ENCODE measurements around the gene KCNQ4.

DNA sequence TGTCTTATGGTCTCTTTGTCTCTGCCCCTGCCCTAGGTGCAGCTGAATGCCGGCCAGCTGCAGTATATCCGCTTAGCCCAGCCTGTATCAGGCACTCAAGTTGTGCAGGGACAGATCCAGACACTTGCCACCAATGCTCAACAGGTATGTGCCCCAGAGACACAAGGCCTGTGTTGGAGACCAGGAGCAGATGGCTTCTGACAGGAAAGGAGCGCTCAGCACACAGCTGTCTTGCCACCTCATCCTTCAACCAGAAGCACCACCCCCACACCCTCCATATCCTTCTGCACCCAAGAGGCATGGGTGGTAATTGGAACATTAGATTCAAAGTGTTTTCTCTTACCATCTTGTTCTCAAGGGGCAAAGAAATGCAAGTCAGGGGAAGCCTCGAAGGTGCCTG, 17.0 kb upstream of the KCNQ4 start:
- TF ChIP-seq, protein P1, sequence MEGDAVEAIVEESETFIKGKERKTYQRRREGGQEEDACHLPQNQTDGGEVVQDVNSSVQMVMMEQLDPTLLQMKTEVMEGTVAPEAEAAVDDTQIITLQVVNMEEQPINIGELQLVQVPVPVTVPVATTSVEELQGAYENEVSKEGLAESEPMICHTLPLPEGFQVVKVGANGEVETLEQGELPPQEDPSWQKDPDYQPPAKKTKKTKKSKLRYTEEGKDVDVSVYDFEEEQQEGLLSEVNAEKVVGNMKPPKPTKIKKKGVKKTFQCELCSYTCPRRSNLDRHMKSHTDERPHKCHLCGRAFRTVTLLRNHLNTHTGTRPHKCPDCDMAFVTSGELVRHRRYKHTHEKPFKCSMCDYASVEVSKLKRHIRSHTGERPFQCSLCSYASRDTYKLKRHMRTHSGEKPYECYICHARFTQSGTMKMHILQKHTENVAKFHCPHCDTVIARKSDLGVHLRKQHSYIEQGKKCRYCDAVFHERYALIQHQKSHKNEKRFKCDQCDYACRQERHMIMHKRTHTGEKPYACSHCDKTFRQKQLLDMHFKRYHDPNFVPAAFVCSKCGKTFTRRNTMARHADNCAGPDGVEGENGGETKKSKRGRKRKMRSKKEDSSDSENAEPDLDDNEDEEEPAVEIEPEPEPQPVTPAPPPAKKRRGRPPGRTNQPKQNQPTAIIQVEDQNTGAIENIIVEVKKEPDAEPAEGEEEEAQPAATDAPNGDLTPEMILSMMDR (IDR thresholded peaks at IDR 0.05; ENCODE audit: poor library complexity, severe bottlenecking), result no peak
- TF ChIP-seq EP300 (conservative IDR thresholded peaks at IDR 0.05; ENCODE audit: poor library complexity, severe bottlenecking) (no peak), POLR2AphosphoS5 (IDR thresholded peaks at IDR 0.05) (no peak), EZH2 (IDR thresholded peaks at IDR 0.05; ENCODE audit: borderline replicate concordance, insufficient read depth, low read length, poor library complexity, severe bottlenecking) (no peak), MXI1 (conservative IDR thresholded peaks at IDR 0.05; ENCODE audit: poor library complexity, severe bottlenecking) (no peak)
- TF ChIP-seq, protein P2, sequence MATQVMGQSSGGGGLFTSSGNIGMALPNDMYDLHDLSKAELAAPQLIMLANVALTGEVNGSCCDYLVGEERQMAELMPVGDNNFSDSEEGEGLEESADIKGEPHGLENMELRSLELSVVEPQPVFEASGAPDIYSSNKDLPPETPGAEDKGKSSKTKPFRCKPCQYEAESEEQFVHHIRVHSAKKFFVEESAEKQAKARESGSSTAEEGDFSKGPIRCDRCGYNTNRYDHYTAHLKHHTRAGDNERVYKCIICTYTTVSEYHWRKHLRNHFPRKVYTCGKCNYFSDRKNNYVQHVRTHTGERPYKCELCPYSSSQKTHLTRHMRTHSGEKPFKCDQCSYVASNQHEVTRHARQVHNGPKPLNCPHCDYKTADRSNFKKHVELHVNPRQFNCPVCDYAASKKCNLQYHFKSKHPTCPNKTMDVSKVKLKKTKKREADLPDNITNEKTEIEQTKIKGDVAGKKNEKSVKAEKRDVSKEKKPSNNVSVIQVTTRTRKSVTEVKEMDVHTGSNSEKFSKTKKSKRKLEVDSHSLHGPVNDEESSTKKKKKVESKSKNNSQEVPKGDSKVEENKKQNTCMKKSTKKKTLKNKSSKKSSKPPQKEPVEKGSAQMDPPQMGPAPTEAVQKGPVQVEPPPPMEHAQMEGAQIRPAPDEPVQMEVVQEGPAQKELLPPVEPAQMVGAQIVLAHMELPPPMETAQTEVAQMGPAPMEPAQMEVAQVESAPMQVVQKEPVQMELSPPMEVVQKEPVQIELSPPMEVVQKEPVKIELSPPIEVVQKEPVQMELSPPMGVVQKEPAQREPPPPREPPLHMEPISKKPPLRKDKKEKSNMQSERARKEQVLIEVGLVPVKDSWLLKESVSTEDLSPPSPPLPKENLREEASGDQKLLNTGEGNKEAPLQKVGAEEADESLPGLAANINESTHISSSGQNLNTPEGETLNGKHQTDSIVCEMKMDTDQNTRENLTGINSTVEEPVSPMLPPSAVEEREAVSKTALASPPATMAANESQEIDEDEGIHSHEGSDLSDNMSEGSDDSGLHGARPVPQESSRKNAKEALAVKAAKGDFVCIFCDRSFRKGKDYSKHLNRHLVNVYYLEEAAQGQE (IDR thresholded peaks at IDR 0.05; ENCODE audit: borderline replicate concordance), result no peak
